ENCODE data around the gene LIMS2.

Gene LIMS2

DNA sequence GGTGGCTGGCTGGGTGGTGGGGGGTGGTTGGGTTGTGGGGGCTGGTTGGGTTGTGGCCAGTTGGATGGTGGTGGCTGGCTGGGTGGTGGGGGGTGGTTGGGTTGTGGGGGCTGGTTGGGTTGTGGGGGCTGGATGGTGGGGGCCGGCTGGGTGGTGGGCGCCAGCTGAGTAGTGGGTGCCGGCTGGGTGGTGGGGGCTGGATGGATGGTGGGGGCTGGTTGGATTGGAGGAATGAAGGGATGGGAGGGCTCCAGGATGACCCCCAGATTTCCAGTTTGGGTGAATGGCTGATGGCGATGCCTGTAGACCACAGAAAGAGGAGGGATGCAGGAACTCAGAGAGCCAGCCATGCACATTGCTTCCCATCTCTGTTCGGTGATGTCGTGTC, 56.1 kb downstream of the LIMS2 start:
- no peak for DNase-seq

DNA sequence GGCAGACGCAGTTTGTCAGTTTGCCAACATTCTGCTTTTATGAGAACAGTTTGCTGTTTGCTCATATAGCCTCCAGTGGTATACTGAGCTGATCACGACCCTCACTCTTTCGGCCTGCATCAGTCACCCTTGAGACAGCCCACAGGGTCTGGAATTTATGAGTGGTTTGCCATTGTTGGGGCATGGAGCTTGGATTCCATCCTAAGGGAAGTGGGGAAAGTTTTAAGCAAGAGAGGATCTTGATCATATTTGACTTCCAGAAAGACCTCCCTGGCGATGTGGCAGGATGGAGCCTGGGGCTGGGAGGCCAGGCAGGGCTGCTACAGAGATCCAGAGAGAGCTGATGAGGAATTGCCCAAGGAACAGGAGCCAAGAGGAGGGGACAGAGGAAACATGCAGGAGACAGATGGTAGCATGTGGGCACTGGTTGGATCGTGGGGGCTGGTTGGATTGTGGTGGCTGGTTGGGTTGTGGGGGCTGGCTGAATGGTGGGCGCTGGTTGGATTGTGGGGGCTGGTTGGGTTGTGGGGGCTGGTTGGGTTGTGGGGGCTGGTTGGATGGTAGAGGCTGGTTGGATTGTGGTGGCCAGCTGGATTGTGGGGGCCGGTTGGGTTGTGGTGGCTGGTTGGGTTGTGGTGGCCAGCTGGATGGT, 56.7 kb downstream of the LIMS2 start:
- DNase-seq: no peak

DNA sequence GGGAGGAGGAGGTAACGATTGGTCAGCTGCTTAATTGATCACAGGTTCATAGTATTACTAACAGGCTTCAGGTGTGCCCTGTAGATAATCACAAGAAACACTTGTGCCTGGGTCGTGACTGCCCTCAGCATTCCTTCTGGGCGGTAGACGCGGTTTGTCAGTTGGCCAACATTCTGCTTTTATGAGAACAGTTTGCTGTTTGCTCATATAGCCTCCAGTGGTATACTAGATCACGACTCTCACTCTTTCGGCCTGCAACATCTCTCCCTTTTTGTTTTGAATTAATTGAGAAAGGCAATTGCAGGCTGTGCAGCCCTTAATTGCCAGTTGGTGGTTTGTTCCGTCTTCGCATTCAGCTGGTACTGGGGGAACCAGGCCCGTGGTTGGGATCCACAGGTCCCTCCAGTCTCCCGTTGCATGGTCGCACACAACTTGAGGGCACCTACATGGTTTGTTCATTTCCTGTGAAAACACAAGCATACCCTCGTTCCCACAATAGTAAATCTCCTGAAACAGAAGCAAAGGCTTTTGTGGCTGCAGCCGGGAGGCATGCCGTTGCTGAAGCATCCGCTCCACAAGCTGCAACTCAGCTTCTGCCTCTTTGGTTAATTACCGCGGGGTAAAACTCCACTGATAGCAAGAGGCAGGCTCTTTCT, 59.7 kb downstream of the LIMS2 start:
- DNase-seq: no peak

DNA sequence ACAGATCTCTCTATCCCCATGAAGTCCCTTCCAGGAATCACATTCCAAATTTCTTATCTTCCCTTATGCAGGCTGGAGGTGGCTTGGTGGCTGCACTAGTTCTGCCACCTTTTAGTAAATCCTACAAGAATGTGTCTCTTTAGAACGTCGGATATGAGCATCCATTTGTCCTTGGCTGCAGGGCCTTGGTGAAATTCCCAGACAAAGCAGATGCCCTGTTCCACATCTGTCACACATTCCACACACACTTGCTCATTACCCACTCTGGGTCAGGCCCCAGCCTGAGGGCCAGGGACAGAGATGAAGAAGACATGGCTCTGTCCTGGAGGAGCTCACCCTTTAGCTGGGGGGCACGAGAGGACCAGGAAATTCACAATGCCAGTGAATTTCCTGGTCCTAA, 60.6 kb downstream of the LIMS2 start:
- peak; percentile 26 for DNase-seq

GRCh38 chr2:127614246-127614645, 61.1 kb downstream of the LIMS2 start:
- no peak for DNase-seq

DNA sequence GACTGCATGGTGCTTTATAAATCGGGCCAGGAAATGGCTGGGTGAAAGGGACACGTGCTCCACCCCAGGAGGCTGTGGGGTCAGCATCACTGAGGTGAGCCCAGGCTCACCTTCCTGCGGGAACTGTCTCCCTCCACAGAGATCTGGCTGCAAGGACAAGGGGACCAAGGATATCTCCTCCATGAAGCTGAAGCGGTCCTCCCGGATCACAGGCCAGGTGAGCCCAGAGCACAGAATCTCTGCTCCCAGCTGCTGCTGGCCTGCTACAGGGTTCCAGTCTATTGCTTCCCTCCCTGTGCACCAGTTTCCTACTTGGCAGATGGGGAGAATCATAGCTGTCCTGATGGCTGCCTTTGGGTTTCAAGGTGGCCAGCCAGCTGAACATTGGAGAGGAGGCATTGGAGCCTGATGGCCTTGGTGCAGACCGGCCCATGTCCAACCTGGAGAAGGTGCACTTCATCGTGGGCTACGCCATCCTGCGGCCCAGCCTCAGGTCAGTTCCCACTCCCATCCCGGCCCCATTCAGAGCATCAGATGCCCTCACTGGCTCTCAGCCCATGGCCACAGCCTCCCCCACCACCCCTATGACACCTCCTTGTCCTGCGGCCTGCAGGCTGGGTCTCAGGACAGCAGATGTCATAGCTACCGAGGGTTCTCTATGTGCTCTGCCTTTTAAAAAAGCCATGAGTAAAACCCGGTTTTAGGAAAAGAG, 63.1 kb downstream of the LIMS2 start:
- no peak for DNase-seq

DNA sequence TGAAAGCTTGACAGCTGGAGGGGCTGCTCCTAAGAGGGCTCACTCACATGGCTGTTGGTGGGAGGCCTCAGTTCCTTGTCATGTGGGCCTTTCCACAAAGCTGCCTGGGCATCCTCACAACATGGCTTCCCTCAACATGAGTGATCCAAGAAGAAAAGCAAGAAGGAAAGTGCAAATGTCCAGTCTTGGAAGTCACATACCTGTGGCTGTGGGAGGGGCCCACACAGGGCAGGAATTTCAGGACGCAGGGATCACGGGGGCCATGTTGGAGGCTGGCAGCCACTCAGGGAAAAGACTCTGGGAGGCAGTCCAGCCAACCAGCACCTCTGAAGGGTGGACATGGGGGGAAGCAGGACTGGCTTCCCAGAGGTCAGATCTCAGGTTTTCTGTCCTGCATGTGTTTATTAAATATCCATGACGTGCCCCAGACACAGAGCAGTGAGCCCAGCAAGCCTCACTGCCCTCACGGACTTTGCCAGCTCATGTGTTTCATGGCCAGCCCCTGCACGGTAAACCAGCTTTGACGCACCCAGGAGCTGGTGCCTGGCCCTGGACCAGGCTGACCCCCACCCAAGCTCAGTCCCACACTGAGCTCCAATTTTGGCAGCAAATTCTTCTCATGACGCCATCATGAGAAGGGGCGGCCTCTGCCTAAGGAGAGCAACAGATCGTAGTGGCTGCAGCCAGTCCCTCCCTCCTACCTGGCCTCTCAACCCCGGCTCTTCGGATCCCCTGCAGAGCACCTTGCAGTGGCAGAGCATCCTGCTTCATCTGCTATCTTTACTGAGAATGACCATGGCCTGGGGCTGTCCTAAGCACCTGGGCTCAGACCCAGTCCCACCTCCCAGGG, 64.0 kb downstream of the LIMS2 start:
- no peak for DNase-seq

DNA sequence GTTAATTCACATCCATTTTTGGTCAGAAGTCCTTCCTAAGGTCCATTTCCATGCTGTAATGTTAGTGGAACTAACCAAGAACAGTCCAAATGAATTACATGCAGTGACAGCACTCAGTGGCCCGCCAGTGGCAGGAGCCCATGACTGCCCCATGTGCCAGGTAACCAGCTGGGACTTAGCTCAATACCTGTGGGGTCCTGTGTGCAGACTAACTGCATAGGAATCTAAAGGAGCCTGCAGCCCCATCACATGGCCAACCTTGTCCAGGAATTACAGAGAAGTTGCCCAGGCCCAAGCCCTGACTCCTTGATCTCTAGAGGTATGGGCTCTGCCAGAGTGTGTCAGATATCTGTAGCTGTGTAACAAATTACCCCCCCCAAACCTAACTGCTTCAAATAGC, 64.8 kb downstream of the LIMS2 start:
- DNase-seq: no peak

DNA sequence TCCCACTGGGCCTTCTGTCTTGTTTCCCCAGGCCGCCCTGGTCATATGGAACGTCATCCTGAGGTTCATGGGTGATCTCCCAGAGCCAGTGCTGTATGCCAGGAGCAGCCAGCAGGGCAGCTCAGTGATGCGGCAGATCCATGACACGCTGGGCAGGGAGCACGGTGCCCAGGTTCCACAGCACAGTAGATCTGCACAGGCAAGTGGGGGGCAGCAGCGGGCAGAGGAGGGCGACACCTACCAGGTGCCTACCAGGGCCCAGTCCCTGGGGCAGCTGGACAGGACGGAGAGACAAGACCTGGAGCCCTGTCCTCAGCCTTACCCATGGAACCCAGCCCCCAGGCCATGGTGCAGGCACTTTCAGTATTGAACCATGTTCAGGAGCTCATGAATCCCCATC, 65.5 kb downstream of the LIMS2 start:
- no peak for DNase-seq

GRCh38 chr2:127609031-127609751, 66.1 kb downstream of the LIMS2 start:
- no peak for DNase-seq

DNA sequence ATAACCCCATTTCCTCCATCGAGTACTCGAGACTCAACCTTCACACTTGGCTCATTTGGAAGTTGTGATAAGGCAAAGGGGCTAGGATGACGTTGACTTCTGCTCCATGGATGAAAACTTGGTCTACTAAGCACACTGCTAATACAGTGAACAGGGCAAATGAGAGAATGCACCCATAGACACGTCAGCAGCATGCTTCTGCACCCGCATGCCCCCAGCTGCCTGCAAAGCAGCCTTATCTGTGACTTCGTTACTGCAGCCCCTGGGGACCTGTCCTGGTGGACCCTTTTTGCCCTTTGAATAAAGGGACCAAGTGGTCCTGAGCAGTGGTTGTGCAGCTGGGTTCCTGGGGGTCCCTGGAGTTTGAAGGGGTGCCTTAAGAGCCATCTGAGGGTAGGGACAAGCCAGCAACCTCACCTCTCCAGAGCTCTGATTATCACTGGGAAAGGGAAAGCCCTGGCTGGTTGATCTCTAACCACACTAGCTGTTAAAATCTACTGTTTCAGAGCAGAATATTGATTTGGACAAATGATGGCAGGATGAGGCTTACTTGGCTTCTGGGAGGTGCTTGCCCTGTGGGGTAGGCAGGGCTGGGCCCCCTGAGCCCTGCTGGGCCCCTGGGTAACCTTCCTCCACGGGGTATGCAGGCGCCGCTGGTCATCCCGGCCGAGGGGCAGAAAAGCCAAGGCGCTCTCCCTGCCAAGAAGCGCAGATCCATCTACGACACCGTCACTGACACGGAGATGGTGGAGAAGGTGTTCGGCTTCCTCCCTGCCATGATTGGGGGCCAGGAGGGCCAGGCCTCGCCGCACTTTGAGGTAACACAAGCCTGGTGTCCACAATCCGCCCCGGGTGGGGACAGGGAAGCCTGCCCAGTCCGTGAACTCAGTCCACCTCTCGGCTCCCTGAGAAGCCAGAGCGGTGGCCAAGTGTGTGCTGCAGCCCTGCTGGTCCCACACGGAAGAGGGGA, 67.0 kb downstream of the LIMS2 start:
- DNase-seq: no peak

- no peak for DNase-seq
Measured at GRCh38 chr2:127607399-127607908, 67.9 kb downstream of the LIMS2 start.

- DNase-seq: no peak
Measured at GRCh38 chr2:127606625-127607398, 68.5 kb downstream of the LIMS2 start.

DNA sequence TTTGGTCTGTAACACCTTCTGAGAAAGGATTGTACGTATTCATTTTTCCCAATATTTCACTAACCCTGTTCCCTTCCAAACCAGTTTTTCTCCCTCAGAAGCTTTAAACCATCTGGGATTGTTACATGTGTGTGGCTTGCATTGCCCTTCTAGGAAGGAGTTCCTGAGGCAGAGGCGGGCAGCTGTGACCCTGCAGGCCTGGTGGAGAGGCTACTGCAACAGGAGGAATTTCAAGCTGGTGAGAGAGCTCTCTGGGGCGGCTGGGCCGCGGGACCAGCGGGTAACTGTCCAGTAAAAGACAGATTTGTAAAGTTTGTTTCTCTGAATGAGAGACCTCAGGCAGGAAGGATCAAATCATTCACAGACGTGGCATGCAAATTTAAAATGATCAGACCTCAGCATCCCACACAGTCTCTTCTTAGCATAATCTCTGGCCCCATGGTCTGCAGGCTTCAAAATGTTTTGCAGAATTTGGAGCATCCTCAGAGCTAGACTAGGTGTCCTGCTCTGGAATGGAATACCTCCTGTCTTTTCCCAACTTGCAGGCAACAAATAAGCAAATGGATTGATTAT, 69.6 kb downstream of the LIMS2 start:
- no peak for DNase-seq

DNA sequence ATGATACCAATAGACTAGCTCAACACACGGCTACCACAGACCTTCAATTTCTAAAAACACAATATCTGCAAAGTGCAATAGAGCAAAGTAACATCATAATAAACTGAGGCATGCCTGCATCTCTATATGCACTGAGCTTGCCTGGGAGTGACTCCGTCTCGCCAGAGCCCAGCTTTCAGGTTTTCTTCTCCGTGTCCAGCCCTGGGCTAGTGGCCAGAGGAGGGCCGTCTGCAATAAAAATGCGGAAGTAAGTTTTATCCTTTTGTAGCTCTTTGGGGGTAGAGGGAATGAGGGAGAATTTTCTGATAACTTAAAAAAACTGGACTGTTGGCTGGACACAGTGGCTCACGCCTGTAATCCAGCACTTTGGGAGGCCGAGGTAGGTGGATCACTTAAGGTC, 70.3 kb downstream of the LIMS2 start:
- DNase-seq: no peak

DNA sequence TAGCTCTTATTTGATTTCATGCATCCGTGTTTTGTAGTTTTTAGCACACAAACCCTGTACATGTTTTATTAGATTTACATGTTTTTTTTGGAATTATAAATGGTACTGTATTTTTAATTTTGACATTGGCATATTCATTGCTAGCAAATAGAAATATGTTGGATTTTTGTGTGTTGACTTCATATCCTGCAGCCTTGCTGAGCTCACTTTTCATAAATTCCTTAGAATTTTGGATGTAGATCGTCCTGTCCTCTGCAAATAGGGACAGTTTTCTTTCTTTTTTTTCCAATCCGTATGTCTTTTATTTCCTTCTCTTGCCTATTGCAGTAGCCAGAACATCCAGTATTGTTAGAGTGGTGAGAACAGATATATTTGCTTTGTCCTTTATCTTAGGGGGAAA, 76.1 kb downstream of the LIMS2 start:
- peak; percentile 48 for DNase-seq

- peak; percentile 21 for DNase-seq
Measured at GRCh38 chr2:127598711-127599110, 76.6 kb downstream of the LIMS2 start.

DNA sequence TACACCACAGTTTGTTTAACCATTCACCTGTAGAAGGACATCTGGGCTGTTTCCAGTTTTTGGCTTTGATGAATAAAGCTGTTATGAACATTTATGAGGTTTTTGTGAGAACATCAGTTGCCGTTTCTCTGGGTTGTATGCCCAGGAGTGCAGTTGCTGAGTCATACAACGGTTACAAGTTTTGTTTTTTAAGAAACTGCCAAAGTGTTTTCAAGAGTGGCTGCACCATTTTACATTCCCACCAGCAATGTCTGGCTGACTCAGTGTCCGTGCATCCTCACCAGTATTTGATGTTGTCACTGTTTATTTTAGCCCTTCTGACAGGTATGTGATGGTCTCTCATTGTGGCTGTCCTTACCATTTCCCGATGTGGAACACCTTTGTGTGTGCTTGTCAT, 77.3 kb downstream of the LIMS2 start:
- peak; percentile 54 for DNase-seq

DNA sequence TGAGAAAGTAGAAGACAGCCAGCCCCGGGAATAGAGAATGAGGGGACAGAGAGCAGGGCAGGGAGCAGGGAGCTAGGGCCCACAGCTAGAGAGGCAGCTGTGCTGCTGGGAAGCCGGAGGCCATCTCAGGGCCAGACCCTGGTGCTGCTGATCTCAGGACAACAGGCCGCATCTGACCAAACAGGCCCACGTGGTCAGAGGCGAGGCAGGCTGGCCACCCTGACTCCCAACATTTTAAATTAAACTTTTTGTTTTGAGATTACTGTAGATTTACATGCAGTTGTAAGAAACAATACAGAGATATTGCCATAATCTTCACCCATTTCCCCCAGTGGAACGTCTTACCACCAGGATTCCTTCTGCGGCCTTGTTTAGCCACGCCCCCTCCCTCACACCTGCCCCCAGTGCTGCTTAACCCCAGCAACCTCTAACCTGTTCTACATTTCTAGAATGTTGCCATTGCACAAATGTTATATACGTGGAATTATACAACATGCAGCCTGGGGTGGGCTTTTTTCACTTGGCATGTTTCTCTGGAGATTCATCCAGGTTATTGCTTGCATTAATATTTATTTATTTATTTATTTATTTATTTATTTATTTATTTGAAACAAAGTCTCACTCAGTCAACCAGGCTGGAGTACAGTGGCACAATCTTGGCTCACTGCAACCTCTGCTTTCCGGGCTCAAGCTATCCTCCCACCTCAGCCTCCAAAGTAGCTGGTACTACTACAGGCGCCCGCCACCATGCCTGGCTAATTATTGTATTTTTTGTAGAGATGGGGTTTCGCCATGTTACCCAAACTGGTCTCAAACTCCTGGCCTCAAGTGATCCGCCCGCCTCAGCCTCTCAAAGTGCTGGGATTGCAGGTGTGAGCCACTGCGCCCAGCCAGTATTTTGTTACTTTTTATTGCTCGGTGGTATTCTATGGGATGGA, 78.0 kb downstream of the LIMS2 start:
- no peak for DNase-seq

Measured in fibroblast of skin of right biceps (primary cell).